Activated effector memory CD4-positive, alpha-beta T cell treated with Interleukin-2 at 50 U/mL for 16 hours (primary cell): ENCODE results near the gene MAP2.

ENCODE experiments used
- DNase-seq: peaks from one replicate; pipeline ENCODE4 v3.0.0-alpha.2; 2020

MAP2 gene

GRCh38 chr2:209423562-209424198 lies at the start of gene MAP2:
TSS of gene MAP2 (plus strand) at chr2:209424047. CDS start at chr2:209653171, 229,124 bp downstream.
- peak; percentile 10 for DNase-seq

- DNase-seq: no peak
Measured at GRCh38 chr2:209376686-209377085, 47.2 kb upstream of the MAP2 start.

- no peak for DNase-seq
Measured at GRCh38 chr2:209380293-209380692, 43.6 kb upstream of the MAP2 start.

- DNase-seq: no peak
Measured at GRCh38 chr2:209381091-209381490, 42.8 kb upstream of the MAP2 start.

- no peak for DNase-seq
Measured at GRCh38 chr2:209382775-209383174, 41.1 kb upstream of the MAP2 start.

- no peak for DNase-seq
Measured at GRCh38 chr2:209383212-209383611, 40.6 kb upstream of the MAP2 start.

GRCh38 chr2:209387389-209387788 lies 36.5 kb upstream of the MAP2 start:
- DNase-seq: no peak

- no peak for DNase-seq
Measured at GRCh38 chr2:209388446-209389037, 35.3 kb upstream of the MAP2 start.

- DNase-seq: no peak
Measured at GRCh38 chr2:209389171-209389618, 34.7 kb upstream of the MAP2 start.

GRCh38 chr2:209390839-209391238 lies 33.0 kb upstream of the MAP2 start:
- no peak for DNase-seq

GRCh38 chr2:209391776-209392401 lies 32.0 kb upstream of the MAP2 start:
- no peak for DNase-seq

- DNase-seq: no peak
Measured at GRCh38 chr2:209395229-209395628, 28.6 kb upstream of the MAP2 start.

GRCh38 chr2:209395652-209396051 lies 28.2 kb upstream of the MAP2 start:
- no peak for DNase-seq

- no peak for DNase-seq
Measured at GRCh38 chr2:209398463-209398862, 25.4 kb upstream of the MAP2 start.

- no peak for DNase-seq
Measured at GRCh38 chr2:209401788-209402187, 22.1 kb upstream of the MAP2 start.

- no peak for DNase-seq
Measured at GRCh38 chr2:209411296-209411695, 12.6 kb upstream of the MAP2 start.

- no peak for DNase-seq
Measured at GRCh38 chr2:209411718-209412117, 12.1 kb upstream of the MAP2 start.

GRCh38 chr2:209413311-209414014 lies 10.4 kb upstream of the MAP2 start:
- DNase-seq: no peak

- DNase-seq: no peak
Measured at GRCh38 chr2:209416913-209417312, 6.9 kb upstream of the MAP2 start.

GRCh38 chr2:209422191-209422754 lies 1.6 kb upstream of the MAP2 start:
- DNase-seq: no peak

GRCh38 chr2:209424199-209424701 lies 403 bp downstream of the MAP2 start:
- DNase-seq: no peak

- no peak for DNase-seq
Measured at GRCh38 chr2:209424781-209425470, 1.1 kb downstream of the MAP2 start.
